ENCODE measurements around the gene HLA-B.

Gene HLA-B

DNA sequence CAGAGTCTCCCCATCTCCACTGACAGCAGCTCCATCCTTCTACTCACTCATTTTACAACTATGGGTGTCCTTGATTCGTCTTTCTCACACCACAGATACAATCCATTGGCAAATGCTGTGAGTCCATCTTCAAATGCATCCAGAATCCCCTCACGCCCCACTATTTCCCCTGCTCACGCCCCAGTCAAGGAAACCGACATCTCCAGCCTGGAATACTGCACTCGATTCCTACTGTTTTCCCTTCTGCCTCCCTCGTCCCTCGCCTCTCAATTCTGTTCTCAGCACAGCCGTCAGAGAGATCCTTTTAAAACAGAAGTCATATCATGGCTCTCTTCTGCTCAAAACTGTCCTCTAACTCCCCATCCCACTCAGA is 4.7 kb downstream of the HLA-B start:
- no peak overlapping the region for H3K27ac ChIP-seq
- TF ChIP-seq CTCF (IDR thresholded peaks at IDR 0.05) (no peak), ZFX (IDR thresholded peaks at IDR 0.05; ENCODE audit: borderline replicate concordance) (no peak)

DNA sequence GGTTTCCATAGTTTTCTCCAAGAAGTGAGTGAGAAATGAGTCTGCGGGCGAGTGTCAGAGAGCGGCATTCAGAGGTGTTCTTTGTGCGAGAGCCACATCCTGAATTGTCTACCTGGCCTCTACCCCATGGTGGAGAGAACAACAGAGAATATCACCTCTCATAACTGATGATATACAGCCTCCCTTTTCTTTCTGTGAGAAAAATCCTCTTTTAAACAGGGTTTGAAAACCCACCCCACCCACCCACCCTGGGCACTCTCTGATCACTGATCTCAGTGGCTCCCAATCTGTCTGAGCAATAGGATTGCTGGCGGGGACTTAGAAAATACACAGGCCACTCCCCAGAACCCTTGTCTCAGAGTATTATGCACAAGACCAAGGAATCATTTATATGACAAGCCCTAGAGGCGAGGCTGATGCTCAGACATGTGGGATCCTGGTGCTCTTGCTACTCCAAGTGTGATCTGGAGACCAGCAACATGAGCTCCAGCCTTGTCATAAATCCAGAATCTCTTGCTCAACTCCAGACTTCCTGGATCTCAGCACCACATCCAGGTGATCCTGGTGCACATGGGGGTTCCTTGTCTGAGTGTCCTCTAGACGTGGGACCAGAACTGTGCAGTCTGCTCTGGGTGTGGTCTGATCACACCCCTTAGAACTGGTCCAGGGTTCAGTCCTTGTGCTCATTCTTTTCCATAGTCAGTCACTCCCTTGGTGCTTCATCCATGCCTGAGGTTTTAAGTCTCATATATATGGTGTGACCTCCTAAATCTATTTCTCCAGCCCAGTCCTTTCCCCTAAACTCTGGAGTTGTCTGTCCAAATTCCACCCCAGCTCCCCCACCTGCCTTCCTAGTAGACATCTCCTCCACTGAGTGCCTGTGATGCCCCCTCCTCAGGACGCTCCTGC is 5.3 kb downstream of the HLA-B start:
- TF ChIP-seq ZFX (IDR thresholded peaks at IDR 0.05; ENCODE audit: borderline replicate concordance): no peak
- TF ChIP-seq CTCF (IDR thresholded peaks at IDR 0.05): no peak
- no peak overlapping the region for H3K27ac ChIP-seq

DNA sequence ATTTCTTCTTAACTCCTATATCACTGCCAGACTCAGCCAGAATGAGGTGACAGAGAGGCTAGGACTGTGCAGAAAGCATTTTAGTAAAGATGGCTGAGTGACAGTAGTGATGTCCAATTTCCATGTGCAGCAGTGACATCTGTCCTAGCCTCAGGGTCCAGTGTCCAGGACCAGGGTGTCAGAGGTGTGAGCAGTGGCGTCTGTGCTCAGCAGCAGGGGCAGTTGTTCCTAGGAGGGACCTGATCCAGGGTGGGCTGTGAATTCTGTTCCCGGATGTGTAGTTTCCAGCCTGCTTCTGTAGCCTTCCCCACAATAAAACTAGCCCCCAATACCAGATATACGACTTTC is 6.0 kb downstream of the HLA-B start:
- TF ChIP-seq CTCF (IDR thresholded peaks at IDR 0.05) (no peak), ZFX (IDR thresholded peaks at IDR 0.05; ENCODE audit: borderline replicate concordance) (no peak)
- H3K27ac ChIP-seq: no peak overlapping the region

DNA sequence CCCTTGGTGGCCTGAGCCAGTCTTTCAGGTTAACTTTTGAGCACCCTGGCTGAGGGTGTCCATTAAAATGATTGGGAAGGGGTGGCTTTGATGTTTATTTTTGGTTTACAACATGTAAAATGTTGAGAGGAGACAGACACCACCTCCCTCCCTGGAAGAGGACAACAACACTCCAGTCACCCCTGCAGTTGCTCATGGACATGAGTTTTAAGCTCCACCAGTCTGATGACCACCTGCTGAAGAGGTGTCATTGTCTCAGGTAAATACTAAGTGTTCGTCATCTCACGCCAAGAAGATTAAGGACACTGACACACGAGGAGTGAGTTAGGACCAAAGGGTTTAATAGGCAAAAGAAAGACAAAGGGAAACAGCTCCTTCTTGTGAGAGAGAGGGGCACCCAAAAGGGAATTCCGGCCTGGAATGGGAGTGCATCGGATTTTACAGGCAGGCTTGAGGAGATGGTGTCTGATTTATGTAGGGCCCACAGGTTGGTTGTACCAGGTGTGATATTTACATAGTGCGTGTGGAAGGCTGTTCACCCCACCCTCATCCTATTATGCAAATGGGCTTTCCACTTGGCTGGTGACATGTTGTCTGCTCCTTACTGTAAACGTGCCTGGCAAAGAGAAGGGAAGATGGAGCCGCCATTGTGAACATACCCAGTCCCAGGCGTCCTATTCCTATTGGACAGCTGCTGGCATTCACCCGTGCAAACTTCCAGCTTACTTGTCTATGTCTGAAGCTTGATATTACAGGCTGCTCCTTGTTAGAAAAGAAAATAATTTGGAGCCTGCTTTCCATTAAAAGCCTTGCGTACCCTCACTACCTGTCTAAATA is 6.6 kb downstream of the HLA-B start:
- no peak overlapping the region for H3K27ac ChIP-seq
- TF ChIP-seq ZFX (IDR thresholded peaks at IDR 0.05; ENCODE audit: borderline replicate concordance): no peak
- no peak for TF ChIP-seq CTCF (IDR thresholded peaks at IDR 0.05)

DNA sequence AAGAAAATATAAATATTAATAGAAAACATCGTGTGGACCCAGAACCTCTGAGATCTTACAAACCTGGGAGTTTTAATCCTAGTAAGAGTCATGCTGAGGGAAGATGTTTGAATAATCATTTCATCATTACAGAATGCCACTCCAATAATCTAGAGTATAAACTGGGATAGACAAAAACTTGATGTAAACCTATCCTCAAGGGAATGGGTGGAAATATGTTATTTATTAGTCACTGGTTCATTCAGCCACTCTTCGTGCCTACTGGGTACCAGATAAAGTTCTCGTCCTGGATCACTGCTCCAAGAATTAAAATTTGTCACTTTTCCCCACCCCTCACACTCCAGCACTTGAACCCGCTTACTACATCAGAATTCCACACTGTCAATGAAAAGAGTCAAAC is 7.7 kb downstream of the HLA-B start:
- no peak overlapping the region for H3K27ac ChIP-seq
- TF ChIP-seq CTCF (IDR thresholded peaks at IDR 0.05) (no peak), ZFX (IDR thresholded peaks at IDR 0.05; ENCODE audit: borderline replicate concordance) (no peak)

DNA sequence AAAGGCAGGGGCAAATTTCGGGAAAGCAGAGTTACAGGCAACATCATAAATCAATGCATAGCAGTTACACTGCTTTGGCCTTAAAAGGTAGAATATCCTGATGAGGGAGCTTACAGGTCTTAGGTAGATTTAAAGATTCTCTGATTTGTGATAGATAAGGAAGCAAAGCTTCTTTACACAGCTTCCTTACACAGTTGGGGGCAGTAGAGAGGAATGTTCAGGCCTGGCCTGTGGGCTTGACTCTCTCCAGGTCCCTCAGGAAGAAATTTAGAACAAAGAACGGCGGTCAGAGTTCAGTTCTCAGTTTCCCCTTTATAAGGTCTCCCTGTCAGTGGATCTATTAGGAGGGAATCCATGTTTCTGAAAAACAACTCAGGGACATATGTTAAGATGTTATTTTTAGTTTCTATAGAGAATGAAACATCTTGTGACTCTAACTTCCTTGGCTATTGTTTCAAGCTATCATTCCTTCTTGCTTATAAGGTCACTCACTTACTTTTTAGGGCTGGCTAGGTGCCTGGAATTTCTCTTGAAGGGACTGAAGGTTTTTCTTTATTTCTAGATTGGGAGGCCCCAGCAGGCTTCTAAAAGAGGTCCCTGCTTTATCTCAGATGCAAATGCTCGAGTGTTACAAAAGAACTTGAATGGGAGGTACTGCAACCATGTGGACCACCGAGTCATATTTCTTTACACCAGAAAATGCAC is 11.8 kb downstream of the HLA-B start:
- TF ChIP-seq CTCF (IDR thresholded peaks at IDR 0.05) (no peak), ZFX (IDR thresholded peaks at IDR 0.05; ENCODE audit: borderline replicate concordance) (no peak)
- no peak overlapping the region for H3K27ac ChIP-seq

All from 22Rv1 (cell line).